Heart right ventricle (tissue), 16 donors: ENCODE data around the gene AUTS2. TPM values are rescaled to one million over a fixed set of nuclear protein-coding genes. Genes with fewer than 3 reads are reported as not detected.

Source experiments
- ATAC-seq, 8 donors: fragments of 200-7000 bp; cut with Tn5 transposase; one replicate each; pipeline ENCODE4 v1.9.1; 2020; ENCODE audit warnings: mild to moderate bottlenecking in 8 of 8, moderate library complexity in 8 of 8, moderate number of reproducible peaks in 1 of 8
- DNase-seq, 2 donors: peaks; one replicate each; pipeline ENCODE4 v3.0.0-alpha.2; 2020
- H3K27ac ChIP-seq, 10 donors: fragments of 200-600 bp; sonication (generic) in 2 of 10; one replicate each; pipeline versions ENCODE4 v1.5.0 to v1.8.0; 2020 to 2022; ENCODE audit warnings: mild to moderate bottlenecking in 3 of 10
- H3K27me3 ChIP-seq, 7 donors: fragments of 200-600 bp; one replicate each; pipeline ENCODE4 v1.8.0; 2021 to 2022; ENCODE audit warnings: mild to moderate bottlenecking in 2 of 7
- H3K36me3 ChIP-seq, 9 donors: fragments of 200-600 bp; sonication (generic) in 1 of 9; one replicate each; pipeline versions ENCODE4 v1.5.0 to v1.8.0; 2020 to 2022; ENCODE audit warnings: mild to moderate bottlenecking in 2 of 9
- H3K4me1 ChIP-seq, 9 donors: fragments of 200-600 bp; sonication (generic) in 1 of 9; one replicate each; pipeline versions ENCODE4 v1.5.0 to v1.8.0; 2020 to 2022; ENCODE audit warnings: mild to moderate bottlenecking in 4 of 9
- H3K4me3 ChIP-seq, 10 donors: fragments of 200-600 bp; sonication (generic) in 2 of 10; one replicate each; pipeline versions ENCODE4 v1.5.0 to v1.8.0; 2020 to 2022; ENCODE audit warnings: mild to moderate bottlenecking in 7 of 10, moderate library complexity in 2 of 10
- H3K9me3 ChIP-seq, 11 donors: fragments of 200-600 bp in 10 of 11; sonication (generic) in 2 of 11; one replicate each; pipeline versions ENCODE4 v1.5.0 to v1.8.0; 2013 to 2022; ENCODE audit warnings: mild to moderate bottlenecking in 2 of 11, control low read depth in 1 of 11, moderate library complexity in 1 of 11
- WGBS, 2 donors: extraction: QIAGEN DNeasy Blood & Tissue Kit; methylation state at CpG; one replicate each; pipeline ENCODE4 v1.1.7; 2013; ENCODE audit warnings: inconsistent platforms in 1 of 2; 5-methylcytosine and 5-hydroxymethylcytosine counted together
- intact Hi-C, 10 donors: fragments of 100-400 bp; cut with DNase I; formaldehyde crosslinking; loops; one replicate each; pipeline versions ENCODE4 v1.11.1 to v1.14.2; 2022
- polyA plus RNA-seq, 2 donors: library from polyadenylated mRNA; stranded (reverse); fragments of 200-250 nt; gene quantifications; one replicate each; pipeline ENCODE4 v1.2.3, GENCODE V29; 2013
- total RNA-seq, 10 donors: library from RNA; stranded (reverse); fragmentation: NEBNext Ultra II Directional in 3 of 10; extraction: Animal tissue kit (Norgen Biotek cat#: 25700) in 3 of 10; gene quantifications; one replicate each; pipeline versions ENCODE4 v1.2.1 to v1.2.4, GENCODE V29; 2021 to 2023
- TF ChIP-seq, protein P1 (sequence below), 9 donors: fragments of 200-600 bp; sonication (generic) in 2 of 9; IDR thresholded peaks; one replicate each; pipeline versions ENCODE4 v1.5.0 to v1.8.0; 2021 to 2022; ENCODE audit warnings: antibody characterized with exemption in 9 of 9, mild to moderate bottlenecking in 5 of 9, moderate library complexity in 1 of 9
- donor health status: Arrhythmogenic right ventricular cardiomyopathy.
- donor health status: ischemic (EF 13 %, LVEDD 7.1; RV severe dilation, severe dysfunction).
- donor health status: healthy with polysubstance abuse.
- donor health status: DM: no; HTN: yes; CAD: no.
- donor health status: DM: no; HTN: no; CAD: no.
- donor health status: ischemic (EF 25% LVEDD 6.9; RV normal size, moderate dysfunction).
- donor health status: ischemic (EF 25% LVEDD 5.7; RV mildly dilated, moderate dysfunction).
- donor health status: healthy.
- donor health status: DM: yes; HTN: yes; CAD: no.
- donor health status: Ischemic cardiomyopathy.
- donor health status: ischemic (EF 35%, LVEDD 5.7; RV mildly dilated, moderate dysfunction).
- donor health status: nonischemic (EF 11% LVEDD 7.7; RV severe dilation, severe dysfunction).
- donor health status: DM: yes; HTN: yes; CAD: no.
- donor health status: PGD.
- donor health status: ischemic (EF 29% LVEDD 5.4; RV normal size, mild dysfunction).
- donor health status: nonischemic (EF 23%, LVEDD 6.1; RV moderate dilation, normal function).

Gene AUTS2
- total and polyA plus RNA-seq, 12 donors, result 1.6 to 11.2 (median 7.3) TPM

DNA sequence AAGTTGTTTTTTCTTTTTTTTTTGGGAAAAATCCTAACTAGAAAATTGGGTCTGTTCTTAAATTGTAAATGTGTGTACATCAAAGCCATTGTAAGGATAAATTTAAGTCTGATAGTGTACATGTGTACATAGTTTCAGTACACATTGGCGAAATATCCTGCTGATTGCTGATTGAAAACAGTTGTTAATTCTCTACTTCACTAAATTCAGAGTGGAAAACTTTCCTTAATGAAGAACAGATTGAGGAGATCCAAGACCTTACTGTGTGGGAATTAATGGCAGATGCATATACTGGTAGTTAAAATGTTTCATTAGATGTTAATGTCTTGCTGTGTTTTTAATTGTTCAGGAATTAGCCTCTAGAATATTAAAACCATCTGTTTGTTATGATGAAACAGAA, 506.0 kb downstream of the AUTS2 start:
- no peak overlapping the region for H3K27ac ChIP-seq
- no peaks in the 10 kb centered on the region for H3K36me3 ChIP-seq
- H3K27me3 ChIP-seq, result no peaks in the 10 kb centered on the region
- WGBS, 2 donors, result 93 to 100% methylated on average over 1 of the region's 1 CpG
- no peak overlapping the region for H3K4me3 ChIP-seq
- peaks cover 0 to 9% (median 7%) of the 10 kb centered on the region in 9 donors for H3K4me1 ChIP-seq
- DNase-seq (no peak), ATAC-seq (no peak)
- intact Hi-C loops, result no loop called here
- TF ChIP-seq, protein P1, sequence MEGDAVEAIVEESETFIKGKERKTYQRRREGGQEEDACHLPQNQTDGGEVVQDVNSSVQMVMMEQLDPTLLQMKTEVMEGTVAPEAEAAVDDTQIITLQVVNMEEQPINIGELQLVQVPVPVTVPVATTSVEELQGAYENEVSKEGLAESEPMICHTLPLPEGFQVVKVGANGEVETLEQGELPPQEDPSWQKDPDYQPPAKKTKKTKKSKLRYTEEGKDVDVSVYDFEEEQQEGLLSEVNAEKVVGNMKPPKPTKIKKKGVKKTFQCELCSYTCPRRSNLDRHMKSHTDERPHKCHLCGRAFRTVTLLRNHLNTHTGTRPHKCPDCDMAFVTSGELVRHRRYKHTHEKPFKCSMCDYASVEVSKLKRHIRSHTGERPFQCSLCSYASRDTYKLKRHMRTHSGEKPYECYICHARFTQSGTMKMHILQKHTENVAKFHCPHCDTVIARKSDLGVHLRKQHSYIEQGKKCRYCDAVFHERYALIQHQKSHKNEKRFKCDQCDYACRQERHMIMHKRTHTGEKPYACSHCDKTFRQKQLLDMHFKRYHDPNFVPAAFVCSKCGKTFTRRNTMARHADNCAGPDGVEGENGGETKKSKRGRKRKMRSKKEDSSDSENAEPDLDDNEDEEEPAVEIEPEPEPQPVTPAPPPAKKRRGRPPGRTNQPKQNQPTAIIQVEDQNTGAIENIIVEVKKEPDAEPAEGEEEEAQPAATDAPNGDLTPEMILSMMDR (IDR thresholded peaks at IDR 0.05), result no peak
- H3K9me3 ChIP-seq, result no peaks in the 10 kb centered on the region

DNA sequence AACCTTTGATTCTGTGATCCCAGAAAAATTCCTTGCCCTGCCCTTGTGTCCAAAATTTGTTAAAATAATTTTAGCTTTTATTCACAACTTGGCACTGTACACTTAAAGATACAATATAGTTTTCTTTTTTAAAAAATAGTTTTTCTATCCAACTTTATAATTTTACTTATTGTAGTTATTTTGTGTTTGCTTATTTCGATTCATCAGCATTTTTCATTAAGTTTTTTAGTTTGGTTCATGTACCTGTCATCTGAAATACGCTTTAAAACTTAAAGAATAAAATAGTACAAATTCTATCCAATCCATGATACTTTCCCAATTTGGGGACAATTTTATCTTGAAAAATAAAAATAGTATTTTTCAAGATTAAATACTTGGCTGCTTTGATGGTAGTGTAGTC, 514.8 kb downstream of the AUTS2 start:
- 97 to 98% methylated on average over 2 of the region's 2 CpGs for WGBS, 2 donors
- DNase-seq (no peak), ATAC-seq (no peak)
- intact Hi-C loops, result no loop called here
- Histone ChIP-seq H3K27ac (no peak overlapping the region), H3K36me3 (peaks cover 0 to under 1% (median 0%) of the 10 kb centered on the region in 9 donors), H3K9me3 (no peaks in the 10 kb centered on the region), H3K4me1 (no peaks in the 10 kb centered on the region), H3K27me3 (no peaks in the 10 kb centered on the region), H3K4me3 (no peak overlapping the region)
- TF ChIP-seq, protein P1 (IDR thresholded peaks at IDR 0.05), result no peak

DNA sequence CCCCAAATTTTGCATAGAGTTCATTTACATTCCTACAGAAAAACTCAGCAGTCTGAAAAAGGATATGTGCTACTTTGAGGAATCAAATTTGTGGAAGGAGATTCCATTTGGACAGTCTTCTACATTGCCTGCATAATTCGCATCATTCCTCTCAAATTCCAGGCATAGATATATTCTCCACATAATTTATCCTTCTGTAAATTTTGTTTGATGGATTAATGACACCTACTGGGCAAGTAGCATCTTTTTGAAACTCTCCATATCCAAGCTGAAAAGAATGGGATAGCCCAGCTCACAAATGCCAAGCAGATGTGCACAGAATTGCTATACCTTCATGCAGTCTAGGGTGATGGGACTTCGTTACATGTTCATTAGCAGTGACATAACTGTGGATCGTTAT, 515.3 kb downstream of the AUTS2 start:
- Histone ChIP-seq H3K4me3 (no peak overlapping the region), H3K36me3 (peaks cover 0 to 5% (median 0%) of the 10 kb centered on the region in 9 donors), H3K27ac (no peak overlapping the region), H3K4me1 (no peaks in the 10 kb centered on the region), H3K27me3 (no peaks in the 10 kb centered on the region), H3K9me3 (no peaks in the 10 kb centered on the region)
- ATAC-seq (no peak), DNase-seq (no peak)
- TF ChIP-seq, protein P1 (IDR thresholded peaks at IDR 0.05), result no peak
- intact Hi-C loops, result no loop called here
- WGBS, 2 donors, result 96 to 97% methylated on average over 3 of the region's 3 CpGs

DNA sequence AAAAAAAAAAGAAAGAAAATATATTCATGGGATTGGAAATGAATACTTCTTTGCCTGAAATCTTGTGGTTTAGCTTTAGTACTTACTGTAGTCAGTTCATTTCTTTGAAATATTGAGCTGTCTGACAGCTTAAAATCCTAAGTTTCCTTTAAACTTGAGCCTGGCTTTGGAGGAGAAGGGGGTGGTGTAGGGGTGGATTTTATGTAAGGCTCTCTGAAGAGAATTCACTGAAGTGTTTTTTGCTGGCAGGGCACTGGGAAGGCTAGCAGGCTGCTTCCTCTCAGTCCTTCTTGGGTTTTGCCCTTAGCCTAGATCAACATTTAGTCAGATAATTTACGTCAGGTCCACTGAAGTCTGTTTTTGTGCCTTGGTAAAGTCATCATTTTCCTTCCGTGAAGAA, 516.5 kb downstream of the AUTS2 start:
- 93 to 94% methylated on average over 2 of the region's 2 CpGs for WGBS, 2 donors
- Histone ChIP-seq H3K36me3 (peaks cover 0 to 18% (median 0%) of the 10 kb centered on the region in 9 donors), H3K27ac (no peak overlapping the region), H3K4me3 (no peak overlapping the region), H3K27me3 (no peaks in the 10 kb centered on the region), H3K4me1 (no peaks in the 10 kb centered on the region), H3K9me3 (no peaks in the 10 kb centered on the region)
- no peak for DNase-seq
- ATAC-seq, result no peak
- TF ChIP-seq, protein P1 (IDR thresholded peaks at IDR 0.05), result no peak
- intact Hi-C loops, result no loop called here
